SKM-1 treated with dmso at 0.1 percent for 144 hours (cell line): ENCODE results near the gene MEGF8.
"Not testable (repeated sequence)": the region's sequence is repeated elsewhere in the genome, so short reads cannot be mapped to it uniquely, and the experiment has no call there.

Experiments
- DNase-seq: peaks from one replicate; lab custom pipeline; 2025; ENCODE audit not compliant: unreplicated experiment; lab: John Stamatoyannopoulos, UW

The MEGF8 gene

DNA sequence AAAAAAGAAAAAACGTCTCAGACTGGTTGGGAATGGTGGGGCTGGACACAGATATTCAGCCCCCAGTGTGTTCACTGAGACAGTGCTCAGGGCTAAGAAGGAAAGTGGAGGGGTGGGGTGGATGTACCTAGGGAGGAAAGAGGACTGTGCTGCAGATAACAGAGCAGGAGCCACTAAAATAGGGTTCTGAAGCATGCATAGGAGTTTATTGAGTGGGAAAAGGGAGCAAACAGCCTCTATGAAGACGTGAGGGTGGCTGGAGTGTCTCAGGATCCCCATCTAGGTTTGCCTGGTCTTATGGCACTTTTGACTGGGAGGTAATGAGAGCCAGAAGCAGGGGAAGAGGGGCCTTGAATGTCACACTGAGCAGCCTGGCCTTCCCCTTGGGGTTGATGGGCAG lies 3.4 kb downstream of the MEGF8 start:
- no peak for DNase-seq

DNA sequence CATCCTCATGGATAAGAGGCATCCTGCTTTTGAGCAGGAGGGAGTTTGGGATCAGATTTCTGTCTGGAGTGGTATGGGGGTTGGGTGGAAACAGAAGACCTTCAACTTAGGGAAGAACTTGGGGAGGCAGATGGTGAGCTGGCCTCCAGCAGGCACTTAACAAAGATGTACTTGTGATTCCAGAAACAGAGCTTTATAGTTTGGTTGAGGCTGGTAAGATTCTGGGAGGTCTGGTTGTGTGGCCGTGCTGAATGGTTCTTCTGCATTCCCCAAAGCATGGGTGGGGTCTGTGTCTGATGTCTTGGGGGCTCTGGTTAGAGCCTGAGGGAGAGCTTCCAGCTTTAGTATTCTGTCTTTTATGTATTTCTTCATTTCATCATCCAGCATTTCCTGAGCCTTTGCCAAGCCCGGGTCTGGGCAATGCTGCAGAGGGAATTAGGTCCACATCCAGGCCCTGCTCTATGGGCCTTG lies 4.8 kb downstream of the MEGF8 start:
- DNase-seq = no peak

DNA sequence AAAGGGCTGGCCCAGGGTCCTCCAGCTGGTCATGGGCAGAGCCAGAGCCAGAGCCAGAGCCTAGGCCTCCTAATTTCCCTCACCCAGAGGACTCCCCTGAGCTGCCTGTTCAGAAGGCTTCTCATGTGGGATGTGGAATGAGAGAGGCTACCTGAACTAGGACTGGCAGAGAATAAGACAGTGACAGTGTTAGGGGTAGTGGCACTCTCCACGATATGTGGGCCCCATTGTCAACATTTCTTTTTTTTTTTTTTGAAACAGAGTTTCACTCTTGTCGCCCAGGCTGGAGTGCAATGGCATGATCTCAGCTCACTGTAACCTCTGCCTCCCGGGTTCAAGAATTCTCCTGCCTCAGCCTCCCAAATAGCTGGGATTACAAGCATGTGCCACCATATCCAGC lies 5.9 kb downstream of the MEGF8 start:
- DNase-seq = not testable (repeated sequence)

DNA sequence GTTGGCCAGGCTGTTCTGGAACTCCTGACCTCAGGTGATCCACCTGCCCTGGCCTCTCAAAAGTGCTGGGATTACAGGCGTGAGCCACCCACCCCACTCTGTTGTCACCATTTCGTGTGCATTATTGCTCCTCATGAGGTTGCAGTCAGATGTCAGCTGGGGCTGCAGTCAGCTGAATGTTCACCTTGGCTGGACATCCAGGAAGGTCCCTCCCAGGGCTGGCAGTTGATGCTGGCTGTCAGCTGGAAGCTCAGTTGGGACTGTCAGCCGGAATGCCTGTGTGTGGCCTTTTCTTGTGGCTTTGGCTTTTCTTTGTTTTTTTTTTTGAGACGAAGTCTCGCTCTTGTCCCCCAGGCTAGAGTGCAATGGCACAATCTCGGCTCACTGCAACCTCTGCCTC lies 6.6 kb downstream of the MEGF8 start:
- no peak for DNase-seq

DNA sequence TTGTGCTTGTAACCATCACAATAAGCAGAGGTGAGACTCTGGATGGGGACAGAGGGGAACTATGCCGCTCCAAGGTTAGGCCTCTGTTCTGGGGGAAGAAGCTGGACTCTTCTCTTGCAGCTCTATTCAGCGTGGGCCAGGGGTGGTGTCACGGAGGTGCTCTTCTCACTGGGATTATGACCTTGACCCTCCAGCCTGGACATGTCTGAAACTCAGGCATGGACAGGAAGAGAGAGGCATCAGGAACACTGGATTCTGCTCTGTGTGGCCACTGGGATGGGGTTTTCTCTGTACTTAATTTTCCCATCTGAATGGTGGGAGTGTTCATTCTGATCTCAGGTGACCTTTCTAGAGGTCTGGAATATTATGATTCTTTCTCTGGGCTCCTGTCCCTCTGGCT lies 7.6 kb downstream of the MEGF8 start:
- no peak for DNase-seq

DNA sequence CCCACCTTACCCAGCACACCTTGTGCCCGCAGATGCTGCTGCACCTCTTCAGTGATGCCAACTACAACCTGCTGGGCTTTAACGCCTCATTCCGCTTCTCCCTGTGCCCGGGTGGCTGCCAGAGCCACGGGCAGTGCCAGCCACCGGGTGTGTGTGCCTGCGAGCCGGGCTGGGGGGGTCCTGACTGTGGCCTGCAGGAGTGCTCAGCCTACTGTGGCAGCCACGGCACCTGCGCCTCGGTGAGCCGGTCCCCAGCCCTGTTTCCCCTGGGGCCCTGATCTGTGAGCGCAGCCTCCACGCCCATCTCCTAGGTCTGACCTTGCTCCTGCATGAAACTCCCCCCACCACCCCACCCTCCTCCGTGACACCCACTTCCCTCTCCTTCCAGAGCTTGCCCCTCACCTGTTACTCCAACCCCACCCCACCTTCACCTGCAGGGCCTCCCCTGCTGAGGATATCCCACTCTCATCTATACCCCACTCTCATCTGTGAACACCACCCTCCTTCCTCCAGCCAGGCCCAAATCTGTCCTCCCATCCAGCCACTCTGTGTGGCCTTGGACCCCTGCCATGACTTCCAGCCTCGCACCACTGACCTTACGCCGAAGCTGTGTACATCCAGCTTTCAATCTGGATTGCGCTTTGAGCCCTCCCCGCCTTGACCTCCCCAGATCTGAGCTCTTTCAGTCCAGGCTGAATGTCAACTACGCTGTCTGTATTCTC lies 8.7 kb downstream of the MEGF8 start:
- DNase-seq = no peak

DNA sequence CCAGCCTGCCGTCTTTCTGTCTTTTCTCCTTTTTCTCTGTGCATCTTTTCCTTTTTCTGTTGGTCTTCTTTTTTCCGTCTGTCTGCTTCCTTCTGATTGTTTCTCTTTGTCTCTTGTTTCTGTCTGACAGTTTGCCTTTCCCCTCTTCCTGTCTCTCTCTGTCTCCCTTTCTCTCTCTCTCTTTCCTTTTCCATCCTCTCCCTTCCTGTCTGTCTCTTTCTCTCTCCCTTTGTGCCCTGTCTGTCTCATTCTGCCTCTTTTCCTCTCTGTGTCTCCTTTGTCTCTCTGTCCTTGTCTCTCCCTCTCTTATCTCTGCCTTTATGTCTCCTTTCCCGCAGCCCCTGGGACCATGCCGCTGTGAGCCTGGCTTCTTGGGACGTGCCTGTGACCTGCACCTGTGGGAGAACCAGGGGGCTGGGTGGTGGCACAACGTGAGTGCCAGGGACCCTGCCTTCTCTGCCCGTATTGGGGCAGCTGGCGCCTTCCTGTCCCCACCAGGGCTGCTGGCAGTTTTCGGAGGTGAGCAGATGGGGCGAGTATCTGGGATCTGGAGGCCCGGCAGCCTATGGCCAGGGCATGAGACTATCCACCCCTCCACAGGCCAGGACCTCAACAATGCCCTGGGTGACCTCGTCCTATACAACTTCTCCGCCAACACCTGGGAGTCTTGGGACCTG lies 9.4 kb downstream of the MEGF8 start:
- no peak for DNase-seq

DNA sequence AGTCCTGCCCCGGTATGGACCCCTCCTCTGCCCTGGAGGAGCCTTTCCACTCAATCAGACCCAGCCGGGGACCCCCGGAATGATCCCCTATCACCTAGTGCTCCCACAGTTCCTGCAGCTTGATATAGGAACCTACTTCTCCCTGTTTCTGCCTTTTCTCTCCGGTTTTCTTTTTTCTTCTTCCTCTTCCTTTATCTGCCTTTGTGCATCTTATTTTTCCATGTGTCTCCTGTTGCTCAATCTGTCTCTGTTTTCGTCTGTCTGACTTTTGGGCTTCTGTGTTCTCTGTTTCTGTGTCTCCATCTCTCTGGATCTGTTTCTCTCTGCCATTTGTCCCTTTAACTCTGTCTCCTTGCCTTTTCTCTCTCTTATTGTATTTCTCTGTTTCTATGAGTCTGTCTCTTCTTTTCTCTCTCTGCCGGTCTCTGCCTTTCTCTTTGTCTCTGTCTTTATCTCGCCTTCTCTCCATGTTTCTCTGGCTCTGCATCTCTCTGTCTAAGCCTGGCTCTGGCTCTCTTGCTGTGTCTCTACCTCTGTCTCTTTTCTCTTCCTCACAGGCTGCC lies 10.0 kb downstream of the MEGF8 start:
- no peak for DNase-seq

DNA sequence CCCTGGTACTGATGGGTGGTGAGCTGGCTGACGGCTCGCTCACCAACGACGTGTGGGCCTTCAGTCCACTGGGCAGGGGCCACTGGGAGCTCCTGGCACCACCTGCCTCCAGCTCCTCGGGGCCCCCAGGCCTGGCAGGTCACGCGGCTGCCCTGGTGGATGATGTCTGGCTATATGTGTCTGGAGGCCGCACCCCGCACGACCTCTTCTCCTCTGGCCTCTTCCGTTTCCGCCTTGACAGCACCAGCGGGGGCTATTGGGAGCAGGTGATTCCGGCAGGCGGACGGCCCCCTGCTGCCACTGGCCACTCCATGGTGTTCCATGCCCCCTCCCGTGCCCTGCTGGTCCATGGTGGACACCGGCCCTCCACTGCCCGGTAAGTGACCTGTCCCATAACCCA lies 10.5 kb downstream of the MEGF8 start:
- DNase-seq = no peak

DNA sequence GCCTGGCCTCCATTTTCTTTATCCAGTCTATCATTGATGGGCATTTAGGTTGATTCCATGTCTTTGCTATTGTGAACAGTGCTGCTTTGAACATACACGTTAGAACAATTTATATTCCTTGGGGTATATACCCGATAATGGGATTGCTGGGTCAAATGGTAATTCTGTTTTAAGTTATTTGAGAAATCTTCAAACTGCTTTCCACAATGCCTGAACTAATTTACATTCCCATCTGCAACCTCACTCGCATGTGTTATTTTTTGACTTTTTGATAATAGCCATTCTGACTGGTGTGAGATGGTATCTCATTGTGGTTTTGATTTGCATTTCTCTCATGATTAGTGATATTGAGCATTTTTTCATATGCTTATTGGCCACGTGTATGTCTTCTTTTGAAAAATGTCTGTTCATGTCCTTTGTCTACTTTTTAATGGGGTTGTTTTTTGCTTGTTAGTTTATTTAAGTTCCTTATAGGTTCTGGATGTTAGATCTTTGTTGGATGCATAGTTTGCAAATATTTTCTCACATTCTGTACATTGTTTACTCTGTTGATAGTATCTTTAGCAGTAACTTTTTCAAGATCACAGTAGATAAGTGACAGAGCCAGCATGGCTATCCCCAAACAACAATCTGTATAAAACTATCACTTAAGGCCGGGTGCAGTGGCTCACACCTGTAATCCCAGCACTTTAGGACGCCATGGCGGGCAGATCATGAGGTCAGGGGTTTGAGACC lies 13.9 kb downstream of the MEGF8 start:
- not testable (repeated sequence) for DNase-seq

DNA sequence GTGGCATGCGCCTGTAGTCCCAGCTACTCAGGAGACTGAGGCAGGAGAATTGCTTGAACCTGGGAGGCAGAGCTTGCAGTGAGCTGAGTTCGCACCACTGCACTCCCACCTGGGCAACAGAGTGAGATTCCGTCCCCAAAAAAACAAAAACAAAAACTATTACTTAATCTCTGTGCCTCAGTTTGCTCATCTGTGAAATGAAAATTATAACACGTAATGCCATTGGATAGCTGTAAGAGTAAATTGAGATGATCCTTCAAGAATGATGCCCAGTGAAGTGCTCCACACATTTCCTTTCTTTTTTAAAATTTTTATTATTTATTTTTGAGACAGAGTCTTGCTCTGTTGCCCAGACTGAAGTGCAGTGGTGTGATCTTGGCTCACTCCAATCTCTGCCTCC lies 14.5 kb downstream of the MEGF8 start:
- not testable (repeated sequence) for DNase-seq

DNA sequence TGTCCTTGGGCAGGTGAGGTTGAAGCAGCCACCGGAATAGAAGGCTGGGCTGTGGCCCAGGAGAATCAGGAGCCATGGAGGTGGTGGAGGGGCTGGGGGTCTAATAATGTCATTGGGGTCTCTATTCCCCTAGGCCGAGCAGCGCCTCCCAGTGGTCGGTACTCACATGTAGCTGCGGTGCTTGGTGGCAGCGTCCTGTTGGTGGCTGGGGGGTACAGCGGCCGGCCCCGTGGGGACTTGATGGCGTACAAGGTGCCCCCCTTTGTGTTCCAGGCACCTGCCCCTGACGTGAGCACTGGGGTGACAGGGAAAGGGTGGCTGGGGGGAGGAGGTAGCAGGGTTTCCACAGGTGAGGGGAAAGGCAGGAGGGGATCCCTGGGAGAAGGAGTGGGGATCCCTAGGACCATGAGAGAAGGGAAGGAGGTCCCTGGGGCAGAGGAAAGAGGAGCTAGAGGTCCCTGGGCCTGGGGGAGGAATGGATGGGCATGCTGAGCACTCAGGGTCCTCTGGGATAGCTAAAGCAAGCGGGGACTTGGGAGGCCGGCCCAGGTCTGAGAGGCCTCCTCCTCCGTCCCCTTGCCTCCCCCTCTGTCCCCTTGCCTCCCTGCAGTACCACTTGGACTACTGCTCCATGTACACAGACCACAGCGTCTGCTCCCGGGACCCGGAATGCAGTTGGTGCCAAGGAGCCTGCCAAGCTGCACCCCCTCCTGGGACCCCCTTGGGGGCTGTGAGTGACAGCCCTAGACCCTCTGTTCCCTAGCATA lies 18.1 kb downstream of the MEGF8 start:
- DNase-seq = no peak

DNA sequence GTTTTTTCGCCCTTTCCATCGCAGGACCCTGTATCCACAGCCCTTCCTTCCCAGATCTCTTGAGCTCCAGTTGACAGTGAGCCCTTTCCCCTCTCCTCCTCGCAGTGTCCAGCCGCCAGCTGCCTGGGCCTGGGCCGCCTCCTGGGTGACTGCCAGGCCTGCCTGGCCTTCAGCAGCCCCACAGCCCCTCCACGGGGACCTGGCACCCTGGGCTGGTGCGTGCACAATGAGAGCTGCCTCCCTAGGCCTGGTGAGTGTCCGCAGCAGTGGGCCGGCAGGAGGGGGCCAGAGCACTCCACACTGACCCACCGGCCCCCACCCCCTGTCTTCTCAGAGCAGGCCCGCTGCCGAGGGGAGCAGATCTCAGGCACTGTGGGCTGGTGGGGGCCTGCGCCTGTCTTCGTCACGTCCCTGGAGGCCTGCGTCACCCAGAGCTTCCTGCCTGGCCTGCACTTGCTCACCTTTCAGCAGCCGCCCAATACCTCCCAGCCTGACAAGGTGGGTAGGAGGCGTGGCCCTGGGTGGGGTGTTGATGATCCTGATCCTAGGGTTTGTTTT lies 19.0 kb downstream of the MEGF8 start:
- DNase-seq = no peak

DNA sequence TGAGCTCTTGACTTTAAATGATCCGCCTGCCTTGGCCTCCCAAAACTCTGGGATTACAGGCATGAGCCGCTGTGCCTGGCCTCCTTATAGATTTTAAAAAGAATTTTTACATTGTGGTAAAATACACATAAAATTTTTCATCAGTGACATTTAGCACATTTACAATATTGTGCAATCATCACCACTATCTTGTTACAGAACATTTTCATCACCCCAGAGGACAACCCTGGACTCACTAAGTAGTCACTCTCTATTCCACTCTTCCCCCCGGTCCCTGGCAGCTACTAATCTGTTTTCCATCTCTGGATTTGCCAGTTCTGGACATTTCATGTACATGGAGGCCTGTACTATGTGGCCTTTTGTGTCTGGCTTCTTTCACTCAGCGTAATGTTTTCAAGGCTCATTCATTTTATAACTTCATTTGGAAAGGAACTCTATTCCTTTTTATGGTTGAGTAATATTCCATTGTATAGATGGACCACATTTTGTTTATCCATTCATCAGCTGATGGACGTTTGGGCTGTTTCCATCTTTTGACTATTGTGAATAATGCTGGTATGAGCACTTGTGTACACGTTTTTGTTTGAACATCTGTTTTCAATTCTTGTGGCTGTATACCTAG lies 19.9 kb downstream of the MEGF8 start:
- DNase-seq = no peak

DNA sequence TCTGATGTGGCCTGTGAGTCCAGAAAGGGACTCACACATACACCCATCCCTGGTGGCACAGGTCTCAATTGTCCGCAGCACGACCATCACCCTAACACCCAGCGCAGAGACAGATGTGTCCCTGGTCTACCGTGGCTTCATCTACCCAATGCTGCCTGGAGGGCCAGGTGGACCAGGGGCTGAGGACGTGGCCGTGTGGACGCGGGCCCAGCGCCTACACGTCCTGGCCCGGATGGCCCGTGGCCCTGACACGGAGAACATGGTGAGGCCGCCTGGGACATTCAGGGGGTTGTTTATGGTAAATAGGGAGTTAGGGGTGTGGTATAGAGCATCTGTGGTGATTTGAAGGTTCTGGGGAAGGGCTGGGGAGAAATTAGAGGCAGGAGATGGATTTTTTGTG lies 22.8 kb downstream of the MEGF8 start:
- DNase-seq = no peak

DNA sequence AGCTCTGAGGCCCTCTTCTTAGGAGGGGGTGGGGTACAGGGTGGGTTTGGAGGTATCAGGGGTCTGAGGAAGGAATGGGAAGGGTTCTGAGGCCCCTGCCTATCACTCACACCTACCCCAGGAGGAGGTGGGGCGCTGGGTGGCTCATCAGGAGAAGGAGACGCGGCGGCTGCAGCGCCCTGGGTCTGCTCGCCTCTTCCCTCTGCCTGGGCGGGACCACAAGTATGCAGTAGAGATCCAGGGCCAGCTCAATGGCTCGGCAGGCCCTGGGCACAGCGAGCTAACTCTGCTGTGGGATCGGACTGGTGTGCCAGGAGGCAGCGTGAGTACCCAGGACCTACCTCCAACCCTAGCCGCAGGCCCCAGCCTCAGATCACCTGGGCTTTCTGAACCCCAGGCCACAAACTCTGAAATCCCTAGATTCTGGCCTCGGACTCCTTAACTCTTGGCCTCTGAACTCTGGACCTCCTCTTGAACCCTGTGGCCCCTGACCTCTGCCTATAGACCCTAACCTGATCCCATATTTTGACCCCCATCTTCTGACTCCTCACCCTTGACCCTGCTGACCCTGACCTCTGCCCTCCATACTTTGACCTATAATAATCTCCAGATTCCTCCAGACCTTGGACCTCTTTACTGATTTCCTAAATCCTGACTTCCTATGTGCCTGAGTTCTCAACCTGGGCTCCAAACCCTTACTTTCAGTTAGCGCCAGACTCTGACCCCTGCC lies 24.1 kb downstream of the MEGF8 start:
- DNase-seq = no peak

DNA sequence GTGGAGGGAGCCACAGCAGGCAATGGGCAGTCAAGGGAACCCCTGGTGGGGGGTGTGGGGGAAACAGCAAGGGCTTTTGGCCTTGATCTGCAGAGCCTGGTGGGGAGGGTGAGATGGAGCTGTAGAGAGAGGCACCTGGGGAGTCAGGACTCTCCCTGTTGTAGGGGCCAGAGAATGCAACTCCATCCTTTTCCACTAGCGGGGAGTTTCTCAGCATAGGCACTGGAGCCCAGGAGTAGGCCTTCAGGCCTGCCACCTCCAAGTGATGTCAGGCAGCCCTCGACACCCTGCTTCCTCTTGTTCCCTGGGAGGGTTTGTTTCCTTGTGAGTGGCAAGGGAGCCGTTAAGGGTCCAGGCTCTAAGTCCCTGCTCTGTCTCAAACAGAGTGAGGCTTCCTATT lies 25.0 kb downstream of the MEGF8 start:
- DNase-seq = no peak

DNA sequence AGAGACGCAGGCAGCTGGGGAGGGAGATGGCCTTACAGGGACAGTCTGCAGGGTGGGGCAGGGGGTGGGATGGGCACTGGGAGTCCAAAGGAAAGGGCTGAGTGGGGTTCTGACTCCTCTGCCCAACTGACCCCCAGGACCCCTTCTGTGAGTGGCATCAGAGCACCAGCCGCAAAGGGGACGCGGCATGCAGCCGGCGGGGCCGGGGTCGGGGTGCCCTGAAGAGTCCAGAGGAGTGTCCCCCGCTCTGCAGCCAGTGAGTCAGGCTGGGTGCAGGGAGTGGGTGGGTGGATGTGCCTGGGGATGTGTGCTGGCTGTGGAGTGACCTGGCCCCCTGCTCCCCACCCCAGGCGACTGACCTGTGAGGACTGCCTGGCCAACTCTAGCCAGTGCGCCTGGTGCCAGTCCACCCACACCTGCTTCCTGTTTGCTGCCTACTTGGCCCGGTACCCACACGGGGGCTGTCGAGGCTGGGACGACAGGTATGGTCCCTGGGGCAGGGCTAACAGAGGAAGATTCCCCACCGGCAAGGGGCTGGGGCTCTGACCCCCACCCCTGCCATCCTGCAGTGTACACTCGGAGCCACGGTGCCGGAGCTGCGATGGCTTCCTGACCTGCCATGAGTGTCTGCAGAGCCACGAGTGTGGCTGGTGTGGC lies 25.8 kb downstream of the MEGF8 start:
- DNase-seq = no peak
